NB4 (cell line): ENCODE data around the gene CAB39.

Experiments
- DNase-seq: peaks from one replicate; pipeline ENCODE4 v3.0.0; 2010; ENCODE audit warnings: low read depth
- H3K4me3 ChIP-seq: one replicate; pipeline ENCODE4 v1.5.1; 2011; ENCODE audit warnings: mild to moderate bottlenecking, low read depth, low read length, moderate library complexity
- MYC ChIP-seq: IDR thresholded peaks from 2 replicates; pipeline ENCODE4 v1.6.1; 2011; ENCODE audit warnings: low read depth, low read length
- POLR2A ChIP-seq: IDR thresholded peaks from 2 replicates; pipeline ENCODE4 v1.6.1; 2011; ENCODE audit warnings: mild to moderate bottlenecking; ENCODE audit not compliant: insufficient read length; ENCODE audit errors: extremely low read depth
- TF ChIP-seq, protein P1 (sequence below): IDR thresholded peaks from one replicate; pipeline ENCODE4 v1.5.1; 2012; ENCODE audit warnings: low read depth, low read length
- TF ChIP-seq, protein P2 (sequence below): IDR thresholded peaks from 2 replicates; pipeline ENCODE4 v1.6.1; 2011; ENCODE audit warnings: low read depth, low read length

CAB39 gene

DNA sequence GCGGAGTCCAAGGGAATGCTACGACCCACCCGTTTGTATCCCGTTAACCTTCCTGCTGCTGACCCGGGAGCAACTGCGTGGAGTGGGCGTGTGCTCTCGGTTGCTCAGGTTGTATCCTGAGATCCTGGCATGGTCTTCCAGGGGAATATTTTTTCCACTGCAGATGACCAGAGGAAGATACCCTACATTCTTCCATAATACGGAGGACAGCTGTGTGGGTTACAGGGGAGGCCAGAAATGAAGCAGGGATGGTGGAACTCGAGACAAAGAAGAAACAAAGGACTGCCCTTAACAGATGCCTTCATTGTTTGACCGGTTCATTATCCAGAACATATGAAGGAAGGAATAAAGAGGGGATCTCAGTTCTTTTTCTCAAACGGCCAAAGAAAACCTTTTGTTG is 39.8 kb upstream of the CAB39 start:
- no peak overlapping the region for H3K4me3 ChIP-seq
- DNase-seq: no peak
- TF ChIP-seq POLR2A: no peak
- TF ChIP-seq, protein P1, sequence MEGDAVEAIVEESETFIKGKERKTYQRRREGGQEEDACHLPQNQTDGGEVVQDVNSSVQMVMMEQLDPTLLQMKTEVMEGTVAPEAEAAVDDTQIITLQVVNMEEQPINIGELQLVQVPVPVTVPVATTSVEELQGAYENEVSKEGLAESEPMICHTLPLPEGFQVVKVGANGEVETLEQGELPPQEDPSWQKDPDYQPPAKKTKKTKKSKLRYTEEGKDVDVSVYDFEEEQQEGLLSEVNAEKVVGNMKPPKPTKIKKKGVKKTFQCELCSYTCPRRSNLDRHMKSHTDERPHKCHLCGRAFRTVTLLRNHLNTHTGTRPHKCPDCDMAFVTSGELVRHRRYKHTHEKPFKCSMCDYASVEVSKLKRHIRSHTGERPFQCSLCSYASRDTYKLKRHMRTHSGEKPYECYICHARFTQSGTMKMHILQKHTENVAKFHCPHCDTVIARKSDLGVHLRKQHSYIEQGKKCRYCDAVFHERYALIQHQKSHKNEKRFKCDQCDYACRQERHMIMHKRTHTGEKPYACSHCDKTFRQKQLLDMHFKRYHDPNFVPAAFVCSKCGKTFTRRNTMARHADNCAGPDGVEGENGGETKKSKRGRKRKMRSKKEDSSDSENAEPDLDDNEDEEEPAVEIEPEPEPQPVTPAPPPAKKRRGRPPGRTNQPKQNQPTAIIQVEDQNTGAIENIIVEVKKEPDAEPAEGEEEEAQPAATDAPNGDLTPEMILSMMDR: no peak

DNA sequence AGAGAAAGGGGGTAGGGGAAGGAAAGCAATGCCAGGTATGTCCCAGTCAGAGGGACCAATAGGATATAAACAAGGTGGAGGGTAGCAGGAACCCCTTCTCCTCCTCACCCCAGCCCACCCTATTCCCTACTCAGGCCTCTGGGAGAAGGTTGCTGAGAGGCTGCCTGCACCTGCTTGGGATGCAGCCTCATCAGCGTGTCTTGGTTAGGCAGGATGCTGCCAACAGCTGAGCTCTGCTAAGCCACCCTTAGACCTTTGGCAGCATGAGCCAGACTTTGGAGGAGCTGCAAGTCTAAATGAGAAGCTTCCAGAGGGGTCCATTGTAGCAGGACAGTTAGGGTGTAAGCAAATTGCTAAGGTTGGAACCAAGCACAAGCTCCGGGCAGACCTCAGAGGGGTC is 38.2 kb upstream of the CAB39 start:
- TF ChIP-seq, protein P1: no peak
- TF ChIP-seq MYC (no peak), POLR2A (no peak)
- TF ChIP-seq, protein P2, sequence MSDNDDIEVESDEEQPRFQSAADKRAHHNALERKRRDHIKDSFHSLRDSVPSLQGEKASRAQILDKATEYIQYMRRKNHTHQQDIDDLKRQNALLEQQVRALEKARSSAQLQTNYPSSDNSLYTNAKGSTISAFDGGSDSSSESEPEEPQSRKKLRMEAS: no peak
- DNase-seq: no peak
- H3K4me3 ChIP-seq: no peak overlapping the region

DNA sequence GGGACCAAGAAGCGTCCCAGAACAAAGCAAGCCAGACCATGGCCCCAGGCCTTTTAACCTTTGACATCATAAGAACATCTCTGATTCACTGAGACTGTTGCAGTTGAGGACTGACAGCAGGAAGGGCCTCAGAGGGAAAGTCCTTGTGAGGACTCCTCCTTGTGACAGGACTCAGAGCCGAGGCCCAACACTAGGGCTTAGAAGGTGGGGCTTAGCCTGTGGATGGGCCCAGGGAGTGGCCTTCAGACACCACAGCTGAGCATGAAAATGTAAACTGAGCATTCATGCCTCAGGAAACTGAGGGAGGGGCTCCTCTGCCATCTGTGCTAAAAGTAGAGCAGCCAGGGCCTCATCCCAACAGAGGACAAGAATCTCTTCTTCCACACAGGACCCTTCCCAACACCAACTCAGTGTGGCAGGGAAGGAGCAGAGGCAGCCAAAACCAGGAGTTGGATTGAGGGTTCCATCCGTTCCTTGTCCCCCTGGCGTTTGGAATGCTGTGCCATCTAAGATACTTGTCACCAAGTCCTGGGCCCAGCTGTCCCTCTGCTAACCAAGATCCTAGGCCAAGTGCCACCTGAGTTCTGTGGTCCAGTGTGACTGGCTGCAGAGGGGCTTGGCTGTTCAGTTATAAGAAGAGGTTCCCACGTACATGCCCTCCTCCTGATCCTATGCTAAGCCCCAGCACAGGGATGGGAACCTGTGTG is 37.5 kb upstream of the CAB39 start:
- DNase-seq: no peak
- TF ChIP-seq, protein P2: no peak
- TF ChIP-seq MYC (no peak), POLR2A (no peak)
- TF ChIP-seq, protein P1: no peak
- no peak overlapping the region for H3K4me3 ChIP-seq

DNA sequence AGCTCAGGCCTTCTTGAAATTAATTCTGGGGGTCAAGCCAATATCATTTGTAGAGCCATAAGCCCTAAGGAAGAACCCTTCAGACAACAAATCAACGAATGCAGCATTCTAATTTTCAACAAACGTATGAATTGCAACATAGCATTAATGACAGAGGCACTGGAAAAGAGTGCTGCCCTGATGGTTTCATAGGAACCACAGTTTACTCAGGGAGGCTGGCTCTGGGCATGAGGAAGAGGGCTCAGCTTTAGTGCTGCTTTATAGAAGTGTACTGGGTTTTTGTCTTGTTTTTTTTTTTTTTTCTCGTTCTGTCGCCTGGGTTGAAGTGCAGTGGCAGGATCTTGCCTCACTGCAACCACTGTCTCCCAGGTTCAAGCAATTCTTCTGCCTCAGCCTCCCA is 36.1 kb upstream of the CAB39 start:
- TF ChIP-seq, protein P1: no peak
- TF ChIP-seq POLR2A (no peak), MYC (no peak)
- TF ChIP-seq, protein P2: no peak
- DNase-seq: no peak
- no peak overlapping the region for H3K4me3 ChIP-seq

DNA sequence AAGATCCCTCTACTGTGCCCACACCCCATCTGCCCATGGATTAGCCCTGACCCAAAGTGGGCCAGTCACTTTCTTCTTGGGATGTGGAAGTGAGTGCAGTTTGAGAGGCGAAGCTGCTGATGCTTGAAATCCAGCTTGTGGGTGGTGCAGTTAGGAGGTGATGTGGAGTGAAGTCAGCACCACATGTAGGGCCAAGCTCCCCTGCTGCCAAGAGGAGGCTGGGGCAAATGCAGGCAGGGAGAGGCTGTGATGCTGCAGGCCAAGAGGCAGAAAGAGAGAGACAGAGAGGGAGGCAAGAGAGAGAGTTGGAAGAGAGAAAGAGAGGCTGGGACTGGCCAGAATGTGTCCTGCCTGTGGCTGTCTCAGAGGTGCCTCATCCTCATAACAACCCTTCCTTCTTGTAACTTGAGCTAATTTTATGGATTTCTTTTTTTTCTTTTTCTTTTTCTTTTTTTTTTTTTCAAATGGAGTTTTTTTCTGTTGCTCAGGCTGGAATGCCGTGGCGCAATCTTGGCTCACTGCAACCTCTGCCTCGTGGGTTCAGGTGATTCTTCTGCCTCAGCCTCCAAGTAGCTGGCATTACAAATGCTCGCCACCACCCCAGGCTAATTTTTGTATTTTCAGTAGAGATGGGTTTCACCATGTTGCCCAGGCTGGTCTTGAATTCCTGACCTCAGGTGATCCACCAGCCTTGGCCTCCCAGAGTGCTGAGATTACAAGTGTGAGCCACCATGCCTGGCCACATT is 35.3 kb upstream of the CAB39 start:
- no peak for DNase-seq
- TF ChIP-seq, protein P1: no peak
- TF ChIP-seq, protein P2: no peak
- TF ChIP-seq POLR2A (no peak), MYC (no peak)
- no peak overlapping the region for H3K4me3 ChIP-seq
